ENCODE data around the gene RSBN1.

RSBN1 gene

DNA sequence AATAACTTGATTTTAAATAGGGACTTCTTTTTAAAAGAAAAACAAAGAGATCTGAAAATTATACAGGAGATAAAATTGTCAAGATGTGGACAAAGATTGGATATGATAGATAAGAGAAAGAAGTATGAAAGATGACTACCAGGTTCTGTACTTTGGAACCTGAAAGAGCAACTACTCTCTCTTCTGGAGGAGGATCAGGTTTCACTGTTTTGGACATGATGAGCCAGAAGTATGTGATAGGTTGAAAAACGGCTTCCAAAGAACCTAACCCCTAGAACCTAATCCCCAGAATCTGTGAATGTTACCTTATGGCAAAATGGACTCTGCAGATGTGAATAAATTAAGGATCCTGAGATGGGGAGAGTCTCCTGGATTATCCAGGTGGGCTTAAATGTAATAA, 26.2 kb downstream of the RSBN1 start:
- no peak for DNase-seq (ENCODE audit: low read depth in 1 of 2, low spot score in 1 of 2)
- in situ Hi-C loops (cut with HindIII; ENCODE audit: low pct_unique_long_range_greater_than_20kb, low sequenced_read_pairs), result no loop called here
- TF ChIP-seq JUND (IDR thresholded peaks at IDR 0.05; ENCODE audit: low read depth), result no peak

DNA sequence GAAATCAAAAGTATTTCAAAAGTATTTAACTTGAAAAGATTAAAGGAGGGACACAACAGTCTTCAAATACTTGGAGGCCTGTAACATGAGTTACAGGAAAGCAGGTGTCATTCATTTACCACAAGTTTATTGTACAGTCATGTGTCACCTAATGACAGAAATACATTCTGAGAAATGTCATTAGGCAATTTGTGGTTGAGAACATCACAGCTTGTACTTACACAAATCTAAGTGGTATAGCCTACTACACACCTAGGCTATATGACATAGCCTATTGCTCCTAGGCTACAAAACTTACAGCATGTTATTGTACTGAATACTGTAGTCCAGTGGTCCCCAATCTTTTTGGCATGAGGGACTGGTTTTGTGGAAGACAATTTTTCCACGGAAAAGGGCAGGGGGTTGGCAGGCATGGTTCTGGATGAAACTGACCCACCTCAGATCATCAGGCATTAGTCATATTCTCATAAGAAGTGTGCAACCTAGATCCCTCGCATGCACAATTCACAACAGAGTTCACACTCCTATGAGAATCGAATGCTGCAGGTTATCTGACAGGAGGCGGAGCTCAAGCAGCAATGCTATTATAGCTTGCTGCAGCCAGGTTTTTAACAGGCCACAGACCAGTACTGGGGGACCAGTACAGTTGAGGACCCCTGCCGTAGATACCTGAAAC, 28.0 kb downstream of the RSBN1 start:
- TF ChIP-seq JUND (IDR thresholded peaks at IDR 0.05; ENCODE audit: low read depth), result no peak
- no peak for DNase-seq (ENCODE audit: low read depth in 1 of 2, low spot score in 1 of 2)
- in situ Hi-C loops (cut with HindIII; ENCODE audit: low pct_unique_long_range_greater_than_20kb, low sequenced_read_pairs), result no loop called here

DNA sequence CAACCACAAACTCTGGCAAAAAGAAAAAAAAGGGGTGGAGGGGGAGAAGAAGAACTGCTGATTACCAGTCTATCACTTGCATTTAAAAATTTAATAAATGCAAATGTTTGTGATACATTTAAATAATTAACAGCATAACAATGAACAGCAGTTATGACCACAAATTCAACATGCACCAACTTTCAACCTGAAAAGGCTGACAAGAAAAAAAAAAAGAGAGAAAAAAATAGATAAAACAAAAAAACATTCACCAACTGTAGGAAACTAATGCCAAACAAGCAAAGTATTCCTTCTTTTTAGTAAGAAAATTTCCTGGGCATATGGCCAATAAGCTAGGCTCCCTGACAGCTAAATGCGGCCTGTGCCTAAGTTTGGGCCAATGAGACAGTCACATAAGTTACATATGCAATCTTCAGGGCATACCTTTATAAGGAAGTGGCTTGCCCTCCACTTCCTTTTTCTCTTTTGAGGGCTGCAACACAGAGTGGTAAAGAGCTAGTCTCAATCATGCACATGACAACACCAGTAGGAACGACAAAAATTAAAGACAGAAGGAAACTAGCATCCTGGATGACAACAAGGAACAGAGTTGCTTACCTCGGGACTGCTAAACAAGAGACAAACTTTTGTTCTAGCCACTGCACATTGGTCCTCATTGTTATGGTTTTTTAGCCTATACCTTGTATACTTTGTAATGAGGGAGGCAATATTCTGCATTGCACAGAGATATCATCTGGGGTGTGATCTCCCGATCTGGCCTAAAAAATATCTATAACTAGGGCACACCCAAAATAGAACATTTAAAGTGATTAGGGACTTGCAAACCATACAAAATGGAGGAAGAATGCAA, 28.8 kb downstream of the RSBN1 start:
- in situ Hi-C loops (cut with HindIII; ENCODE audit: low pct_unique_long_range_greater_than_20kb, low sequenced_read_pairs), result no loop called here
- DNase-seq (ENCODE audit: low read depth in 1 of 2, low spot score in 1 of 2), result no peak
- no peak for TF ChIP-seq JUND (IDR thresholded peaks at IDR 0.05; ENCODE audit: low read depth)

DNA sequence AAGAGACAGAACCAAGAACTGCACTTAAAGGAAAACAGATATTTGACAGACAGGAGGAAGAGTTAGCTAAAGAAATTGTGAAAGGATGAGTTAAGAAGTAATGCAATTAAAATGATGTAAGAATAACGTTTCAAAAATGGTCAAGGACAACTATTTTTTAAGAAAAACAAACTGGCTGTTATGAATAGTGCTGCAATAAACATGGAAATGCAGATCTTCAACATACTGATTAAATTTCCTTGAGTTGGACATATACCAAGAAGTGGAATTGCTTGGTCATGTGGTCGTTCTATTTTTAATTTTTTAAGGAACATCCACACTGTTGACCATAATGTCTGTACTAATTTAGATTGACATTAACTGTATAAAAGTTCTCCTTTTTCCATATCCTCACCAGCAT, 29.9 kb downstream of the RSBN1 start:
- DNase-seq (ENCODE audit: low read depth in 1 of 2, low spot score in 1 of 2), result no peak
- in situ Hi-C loops (cut with HindIII; ENCODE audit: low pct_unique_long_range_greater_than_20kb, low sequenced_read_pairs), result no loop called here
- no peak for TF ChIP-seq JUND (IDR thresholded peaks at IDR 0.05; ENCODE audit: low read depth)

DNA sequence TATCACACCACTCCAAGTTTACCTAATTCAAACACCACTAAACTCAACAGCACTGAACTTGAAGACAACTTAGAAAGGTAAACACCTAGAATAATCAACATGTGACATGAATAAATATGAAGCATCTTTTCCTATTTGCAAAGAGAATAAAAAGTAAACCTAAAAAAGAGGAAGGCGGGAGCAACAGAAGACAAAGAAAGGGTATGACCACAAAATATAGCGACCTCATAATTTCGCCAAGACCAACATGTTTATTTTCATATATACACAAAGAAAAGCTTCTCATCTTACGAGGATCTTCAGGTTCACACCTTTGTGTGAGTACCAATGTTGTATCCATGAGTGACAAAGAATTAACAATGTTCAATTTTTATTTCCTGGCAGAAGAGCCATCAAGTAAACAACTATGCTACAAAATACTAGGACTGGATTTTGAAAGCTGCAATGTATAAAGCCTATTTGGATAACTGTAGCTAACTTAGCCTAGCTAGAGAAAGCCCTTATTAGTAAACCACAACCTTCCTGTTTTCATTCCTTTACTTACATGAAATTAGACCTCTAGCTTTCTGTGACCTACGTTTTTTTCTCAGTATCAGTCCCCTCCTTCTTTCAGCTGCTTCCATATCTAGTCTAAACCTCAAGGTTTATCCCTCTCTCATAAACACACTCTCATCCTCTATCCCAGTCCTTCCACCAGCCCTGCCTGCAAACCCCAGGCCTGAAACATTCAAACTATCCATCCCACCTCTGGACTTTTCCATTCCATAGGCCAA, 31.7 kb downstream of the RSBN1 start:
- peak in 1 of 2 experiments; percentile 13 for DNase-seq (ENCODE audit: low read depth in 1 of 2, low spot score in 1 of 2)
- in situ Hi-C loops (cut with HindIII; ENCODE audit: low pct_unique_long_range_greater_than_20kb, low sequenced_read_pairs), result no loop called here
- TF ChIP-seq JUND (IDR thresholded peaks at IDR 0.05; ENCODE audit: low read depth), result no peak

DNA sequence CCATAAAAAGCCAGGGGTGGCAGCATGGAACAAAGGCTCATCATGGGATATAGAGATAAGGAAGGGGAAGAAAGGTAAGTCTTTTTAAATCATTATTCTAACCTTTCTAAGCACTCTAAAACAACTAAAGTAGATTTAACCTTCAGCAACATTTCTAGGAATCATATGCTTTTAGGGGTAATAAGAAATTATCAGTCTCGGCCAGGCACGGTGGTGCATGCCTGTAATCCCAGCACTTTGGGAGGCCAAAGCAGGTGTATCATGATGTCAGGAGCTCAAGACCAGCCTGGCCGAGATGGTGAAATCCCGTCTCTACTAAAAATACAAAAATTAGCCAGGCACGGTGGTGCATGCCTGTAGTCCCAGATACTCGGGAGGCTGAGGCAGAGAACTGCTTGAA, 32.7 kb downstream of the RSBN1 start:
- in situ Hi-C loops (cut with HindIII; ENCODE audit: low pct_unique_long_range_greater_than_20kb, low sequenced_read_pairs), result no loop called here
- no peak for DNase-seq (ENCODE audit: low read depth in 1 of 2, low spot score in 1 of 2)
- no peak for TF ChIP-seq JUND (IDR thresholded peaks at IDR 0.05; ENCODE audit: low read depth)

DNA sequence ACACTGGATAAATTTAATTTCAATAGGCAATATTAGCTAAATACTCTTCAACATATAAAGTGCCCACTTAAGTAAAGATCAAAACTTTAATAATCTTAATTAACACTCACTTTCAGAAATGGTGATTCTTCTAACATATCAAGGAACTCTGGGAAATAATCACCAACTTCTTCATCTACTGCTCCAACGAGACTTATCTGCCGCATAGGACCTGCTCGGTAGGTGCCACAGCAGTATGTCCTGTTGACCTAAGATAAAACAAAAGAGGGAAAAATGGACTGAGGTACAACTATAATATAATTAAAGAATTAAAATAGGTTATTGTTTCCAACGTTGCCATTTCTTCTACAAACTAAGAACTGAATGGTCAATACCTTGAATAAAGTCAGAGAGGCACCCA, 34.7 kb downstream of the RSBN1 start:
- in situ Hi-C loops (cut with HindIII; ENCODE audit: low pct_unique_long_range_greater_than_20kb, low sequenced_read_pairs), result no loop called here
- no peak for TF ChIP-seq JUND (IDR thresholded peaks at IDR 0.05; ENCODE audit: low read depth)
- DNase-seq (ENCODE audit: low read depth in 1 of 2, low spot score in 1 of 2), result no peak

DNA sequence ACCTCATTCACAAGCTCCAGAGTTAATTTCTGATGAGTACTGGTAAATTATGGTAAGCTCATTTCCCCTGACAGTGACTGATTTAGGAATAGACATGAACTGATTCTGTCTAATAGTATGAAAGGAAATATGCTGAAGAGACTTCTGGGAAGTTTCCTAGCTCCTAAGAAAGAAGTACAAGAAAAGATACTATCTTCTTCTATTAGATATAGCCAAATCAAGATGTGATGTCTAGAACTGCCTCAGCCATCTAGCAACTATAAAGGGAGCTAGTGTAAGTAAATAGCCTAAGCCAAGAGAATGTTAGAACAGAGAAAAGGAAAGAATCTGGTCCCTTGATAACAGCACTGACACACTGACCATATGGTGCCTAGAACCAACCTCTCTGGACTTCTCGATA, 42.2 kb downstream of the RSBN1 start:
- TF ChIP-seq JUND (IDR thresholded peaks at IDR 0.05; ENCODE audit: low read depth), result no peak
- DNase-seq (ENCODE audit: low read depth in 1 of 2, low spot score in 1 of 2), result no peak
- in situ Hi-C loops (cut with HindIII; ENCODE audit: low pct_unique_long_range_greater_than_20kb, low sequenced_read_pairs), result no loop called here

DNA sequence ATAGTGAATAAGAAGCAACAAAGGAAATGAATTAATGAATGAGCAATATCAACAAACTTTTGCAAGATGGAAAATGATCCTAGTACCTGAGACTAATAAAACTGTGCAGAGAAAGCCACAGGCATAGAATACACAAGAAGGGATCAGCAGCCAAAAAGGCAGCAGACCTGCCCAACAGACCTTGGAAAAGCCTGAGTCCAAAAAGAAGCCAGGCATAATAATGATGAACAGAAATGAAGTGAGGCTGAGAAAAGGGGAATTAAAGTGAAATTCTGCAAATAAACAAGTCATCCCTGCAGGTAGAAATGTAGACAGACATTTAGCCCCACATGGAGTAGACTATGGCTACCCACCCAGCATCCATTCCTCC, 42.7 kb downstream of the RSBN1 start:
- in situ Hi-C loops (cut with HindIII; ENCODE audit: low pct_unique_long_range_greater_than_20kb, low sequenced_read_pairs), result no loop called here
- DNase-seq (ENCODE audit: low read depth in 1 of 2, low spot score in 1 of 2), result no peak
- TF ChIP-seq JUND (IDR thresholded peaks at IDR 0.05; ENCODE audit: low read depth), result no peak

DNA sequence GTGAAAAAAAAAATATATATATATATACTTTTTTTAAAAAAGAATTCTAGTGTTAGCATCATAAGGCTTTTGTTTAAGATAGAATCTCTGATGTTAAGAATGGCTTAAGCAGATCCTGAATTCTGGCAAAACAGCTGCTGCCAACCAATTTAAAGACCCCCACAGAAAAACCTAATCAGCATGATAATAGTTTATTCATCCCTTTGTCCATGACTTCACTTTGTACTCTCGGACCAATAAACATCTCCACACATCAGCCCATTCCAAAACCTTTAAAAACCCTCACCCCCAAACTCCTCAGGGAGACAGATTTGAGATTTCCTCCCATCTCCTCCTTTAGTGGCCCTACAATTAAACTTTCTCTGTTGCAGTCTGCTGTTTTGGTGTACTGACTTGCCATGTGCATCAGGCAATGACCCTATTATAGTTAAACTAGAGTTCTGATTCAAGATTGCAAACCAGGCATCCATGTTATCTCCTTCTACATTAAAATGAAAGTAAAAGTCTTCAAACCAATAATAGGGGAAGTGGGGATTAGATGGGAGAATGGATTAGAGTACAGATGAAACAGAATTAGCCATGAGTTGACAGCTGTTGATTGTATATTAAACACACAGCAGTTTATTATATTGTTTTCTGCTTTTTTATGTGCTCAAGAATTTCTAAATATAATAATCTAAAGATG, 43.2 kb downstream of the RSBN1 start:
- in situ Hi-C loops (cut with HindIII; ENCODE audit: low pct_unique_long_range_greater_than_20kb, low sequenced_read_pairs), result no loop called here
- no peak for TF ChIP-seq JUND (IDR thresholded peaks at IDR 0.05; ENCODE audit: low read depth)
- no peak for DNase-seq (ENCODE audit: low read depth in 1 of 2, low spot score in 1 of 2)

DNA sequence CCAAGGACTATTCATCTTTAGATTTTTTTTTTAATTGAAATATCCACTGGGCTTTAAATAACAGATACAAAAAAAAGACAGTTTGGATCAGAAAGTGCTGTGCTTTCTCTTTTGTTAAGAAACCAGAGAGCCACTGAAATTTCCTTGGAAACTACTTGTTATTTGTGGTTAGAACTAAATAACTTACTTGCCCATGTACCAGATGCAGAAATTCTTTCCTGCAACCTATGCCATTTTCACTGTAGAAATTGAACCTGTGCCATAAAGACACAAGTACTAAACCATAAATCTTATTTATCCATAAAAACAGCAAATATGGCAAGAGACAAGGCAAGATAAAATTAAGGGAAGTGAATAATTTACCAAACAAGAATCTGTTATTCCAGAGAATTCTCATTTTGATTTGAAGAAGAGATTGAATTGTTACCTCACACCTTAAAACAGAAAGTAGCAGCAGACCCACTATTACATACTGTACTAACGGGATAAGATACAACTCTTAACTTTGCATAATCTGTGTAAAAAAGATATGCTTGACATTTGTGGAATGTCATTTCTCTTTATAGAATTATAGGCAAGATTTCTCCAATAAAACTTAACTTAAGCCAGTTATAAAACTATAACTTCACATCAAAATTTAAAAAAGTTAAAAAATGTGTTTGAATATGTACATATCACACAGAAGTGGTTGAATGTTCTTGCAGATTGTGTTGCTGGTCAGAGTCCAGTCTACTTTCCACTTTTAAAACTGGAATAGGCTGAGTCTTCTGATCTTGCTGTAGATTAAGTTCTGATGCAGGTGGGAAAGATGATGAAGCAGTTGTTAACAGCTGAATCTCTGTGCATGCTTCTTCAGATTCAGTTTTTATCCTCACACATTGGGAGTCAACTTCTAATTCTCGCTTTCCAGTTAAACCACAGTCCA, 46.7 kb downstream of the RSBN1 start:
- in situ Hi-C loops (cut with HindIII; ENCODE audit: low pct_unique_long_range_greater_than_20kb, low sequenced_read_pairs), result no loop called here
- DNase-seq (ENCODE audit: low read depth in 1 of 2, low spot score in 1 of 2), result no peak
- TF ChIP-seq JUND (IDR thresholded peaks at IDR 0.05; ENCODE audit: low read depth), result no peak
